ENCODE results near the gene DTNBP1.
A peak's percentile ranks its signal among the peaks of the same experiment; 100 is the strongest.

DTNBP1 gene

DNA sequence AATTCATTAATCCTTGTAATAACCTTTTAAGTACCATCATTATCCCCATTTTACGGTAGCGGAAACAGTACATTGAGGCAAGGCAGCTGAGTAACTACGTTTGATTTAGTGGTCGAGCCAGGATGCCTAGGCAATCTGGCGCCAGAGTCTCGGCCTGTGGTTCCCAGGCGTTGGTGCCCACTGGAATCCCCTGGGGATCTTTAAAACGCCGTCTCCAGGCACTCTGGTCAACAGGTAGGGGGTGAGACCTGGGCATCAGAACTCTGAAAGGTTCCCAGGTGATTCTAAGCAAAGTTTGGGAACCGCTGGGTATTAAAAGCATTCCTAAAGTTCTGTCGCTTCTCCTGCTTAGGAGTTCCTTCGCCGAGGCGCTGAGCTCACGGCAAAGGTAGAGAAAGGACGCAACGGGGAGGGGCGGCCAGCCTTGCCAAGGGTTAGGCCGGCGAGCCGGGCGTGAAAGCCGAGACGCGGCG is 939 bp downstream of the DTNBP1 start:
- no peaks in the 10 kb centered on the region; the same call in 1 of the 2 replicates for H3K9me2 ChIP-seq (replicated peaks; ENCODE audit: control insufficient read depth, low read length)
- H3K4me3 ChIP-seq (ENCODE audit: low read length), result peak overlapping the region; percentile 76
- H3F3A ChIP-seq (ENCODE audit: control insufficient read depth, insufficient read depth), result peaks cover 4% of the 10 kb centered on the region; the same call in 1 of the 2 replicates
- H4K20me1 ChIP-seq (ENCODE audit: control insufficient read depth, insufficient read depth, low read depth, low read length), result no peaks in the 10 kb centered on the region
- H3K4me2 ChIP-seq (ENCODE audit: low read length), result peak overlapping the region; percentile 73
- peaks cover 52% of the 10 kb centered on the region for H3K79me2 ChIP-seq (ENCODE audit: control insufficient read depth, low read length)
- no peaks in the 10 kb centered on the region; the same call in 1 of the 2 replicates for H3K27me3 ChIP-seq (ENCODE audit: control insufficient read depth, low read length)
- peaks cover 24% of the 10 kb centered on the region for H3K36me3 ChIP-seq (ENCODE audit: control insufficient read depth, low read length)
- no peaks in the 10 kb centered on the region for H3K9me3 ChIP-seq (ENCODE audit: control insufficient read depth, insufficient read depth, low read length)
- peaks cover 55% of the 10 kb centered on the region for H3K4me1 ChIP-seq (ENCODE audit: control insufficient read depth, low read length)
- peak overlapping the region; percentile 50 for H3K27ac ChIP-seq (ENCODE audit: low read depth, low read length)
- TF ChIP-seq EZH2phosphoT487 (IDR thresholded peaks at IDR 0.05; ENCODE audit: borderline replicate concordance, low read length), result no peak
- TF ChIP-seq, protein P1, sequence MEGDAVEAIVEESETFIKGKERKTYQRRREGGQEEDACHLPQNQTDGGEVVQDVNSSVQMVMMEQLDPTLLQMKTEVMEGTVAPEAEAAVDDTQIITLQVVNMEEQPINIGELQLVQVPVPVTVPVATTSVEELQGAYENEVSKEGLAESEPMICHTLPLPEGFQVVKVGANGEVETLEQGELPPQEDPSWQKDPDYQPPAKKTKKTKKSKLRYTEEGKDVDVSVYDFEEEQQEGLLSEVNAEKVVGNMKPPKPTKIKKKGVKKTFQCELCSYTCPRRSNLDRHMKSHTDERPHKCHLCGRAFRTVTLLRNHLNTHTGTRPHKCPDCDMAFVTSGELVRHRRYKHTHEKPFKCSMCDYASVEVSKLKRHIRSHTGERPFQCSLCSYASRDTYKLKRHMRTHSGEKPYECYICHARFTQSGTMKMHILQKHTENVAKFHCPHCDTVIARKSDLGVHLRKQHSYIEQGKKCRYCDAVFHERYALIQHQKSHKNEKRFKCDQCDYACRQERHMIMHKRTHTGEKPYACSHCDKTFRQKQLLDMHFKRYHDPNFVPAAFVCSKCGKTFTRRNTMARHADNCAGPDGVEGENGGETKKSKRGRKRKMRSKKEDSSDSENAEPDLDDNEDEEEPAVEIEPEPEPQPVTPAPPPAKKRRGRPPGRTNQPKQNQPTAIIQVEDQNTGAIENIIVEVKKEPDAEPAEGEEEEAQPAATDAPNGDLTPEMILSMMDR (IDR thresholded peaks at IDR 0.05; ENCODE audit: low read depth, low read length, poor library complexity, severe bottlenecking), result no peak

DNA sequence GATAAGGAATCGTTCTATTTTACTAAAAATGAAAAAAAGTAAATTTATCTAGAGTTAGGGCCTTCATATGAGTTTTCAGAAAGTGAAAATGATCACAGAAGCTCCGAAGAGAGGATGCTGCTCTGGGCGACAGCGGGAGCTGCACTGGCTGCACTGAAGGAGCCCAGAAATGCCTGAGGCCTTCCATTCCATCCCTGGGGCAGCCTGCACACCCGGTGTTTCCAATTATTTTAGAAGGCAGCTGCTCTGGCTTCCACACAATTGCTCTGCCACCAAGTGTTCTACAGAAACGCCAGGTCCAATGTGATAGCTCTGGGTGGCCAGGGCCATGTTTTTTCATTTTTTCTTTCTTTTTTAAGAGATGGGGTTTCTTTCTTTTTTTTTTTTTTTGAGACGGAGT is 3.6 kb downstream of the DTNBP1 start:
- Histone ChIP-seq H3K4me1 (ENCODE audit: control insufficient read depth, low read length) (peaks cover 67% of the 10 kb centered on the region), H3K79me2 (ENCODE audit: control insufficient read depth, low read length) (peaks cover 79% of the 10 kb centered on the region), H3K4me2 (ENCODE audit: low read length) (peak overlapping the region; percentile 55), H4K20me1 (ENCODE audit: control insufficient read depth, insufficient read depth, low read depth, low read length) (no peaks in the 10 kb centered on the region), H3K27me3 (ENCODE audit: control insufficient read depth, low read length) (no peaks in the 10 kb centered on the region; the same call in 1 of the 2 replicates), H3K27ac (ENCODE audit: low read depth, low read length) (no peak overlapping the region), H3F3A (ENCODE audit: control insufficient read depth, insufficient read depth) (peaks cover 4% of the 10 kb centered on the region; the same call in 1 of the 2 replicates), H3K9me3 (ENCODE audit: control insufficient read depth, insufficient read depth, low read length) (no peaks in the 10 kb centered on the region), H3K4me3 (ENCODE audit: low read length) (no peak overlapping the region), H3K36me3 (ENCODE audit: control insufficient read depth, low read length) (peaks cover 28% of the 10 kb centered on the region), H3K9me2 (replicated peaks; ENCODE audit: control insufficient read depth, low read length) (no peaks in the 10 kb centered on the region; the same call in 1 of the 2 replicates)
- TF ChIP-seq EZH2phosphoT487 (IDR thresholded peaks at IDR 0.05; ENCODE audit: borderline replicate concordance, low read length), result no peak
- TF ChIP-seq, protein P1 (IDR thresholded peaks at IDR 0.05; ENCODE audit: low read depth, low read length, poor library complexity, severe bottlenecking), result no peak

DNA sequence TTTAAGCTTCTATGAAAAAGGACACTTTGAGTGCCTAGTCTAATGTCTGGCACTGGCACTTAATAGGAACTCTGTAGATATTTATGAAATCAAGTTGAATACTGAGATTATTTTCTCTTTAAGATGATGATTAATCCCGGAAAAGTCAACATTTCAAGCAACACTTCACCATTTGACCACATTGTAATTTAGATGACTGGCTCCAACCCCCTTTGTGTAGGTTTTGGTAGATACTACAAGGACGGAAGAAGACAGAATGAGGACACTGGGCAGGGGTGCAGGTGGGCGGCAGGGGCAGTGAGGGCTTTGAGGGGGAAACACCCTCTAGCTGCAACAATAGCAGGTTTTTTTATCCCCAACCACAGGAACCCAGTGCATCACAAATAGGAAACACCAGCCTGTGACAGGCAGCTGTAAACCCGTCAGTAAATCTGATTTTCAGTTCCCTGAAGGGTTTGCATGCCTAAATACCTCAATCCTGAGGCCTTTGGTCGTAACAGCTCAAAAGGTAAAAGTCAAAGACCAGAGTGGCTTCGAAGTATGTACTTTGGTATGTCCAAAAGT is 4.6 kb downstream of the DTNBP1 start:
- H3F3A ChIP-seq (ENCODE audit: control insufficient read depth, insufficient read depth), result no peaks in the 10 kb centered on the region; the same call in 1 of the 2 replicates
- H3K9me2 ChIP-seq (replicated peaks; ENCODE audit: control insufficient read depth, low read length), result no peaks in the 10 kb centered on the region
- TF ChIP-seq EZH2phosphoT487 (IDR thresholded peaks at IDR 0.05; ENCODE audit: borderline replicate concordance, low read length), result no peak
- TF ChIP-seq, protein P1 (IDR thresholded peaks at IDR 0.05; ENCODE audit: low read depth, low read length, poor library complexity, severe bottlenecking), result no peak
- H3K4me1 ChIP-seq (ENCODE audit: control insufficient read depth, low read length), result peaks cover 70% of the 10 kb centered on the region
- H4K20me1 ChIP-seq (ENCODE audit: control insufficient read depth, insufficient read depth, low read depth, low read length), result 0 out of 2 replicates have a peak, but pooled peaks cover 6% of the 10 kb centered on the region
- H3K36me3 ChIP-seq (ENCODE audit: control insufficient read depth, low read length), result peaks cover 28% of the 10 kb centered on the region
- no peaks in the 10 kb centered on the region for H3K27me3 ChIP-seq (ENCODE audit: control insufficient read depth, low read length)
- 0 out of 2 replicates have a peak overlapping the region, but pooled peaks have one; percentile 2 for H3K27ac ChIP-seq (ENCODE audit: low read depth, low read length)
- H3K4me3 ChIP-seq (ENCODE audit: low read length), result peak overlapping the region; percentile 33
- H3K79me2 ChIP-seq (ENCODE audit: control insufficient read depth, low read length), result peaks cover 88% of the 10 kb centered on the region
- H3K9me3 ChIP-seq (ENCODE audit: control insufficient read depth, insufficient read depth, low read length), result no peaks in the 10 kb centered on the region
- peak overlapping the region; percentile 55 for H3K4me2 ChIP-seq (ENCODE audit: low read length)
